HG03469 (cell line): Measurements from ENCODE around the gene OR4C46.
"Not testable (repeated sequence)": the region's sequence is repeated elsewhere in the genome, so short reads cannot be mapped to it uniquely, and the experiment has no call there.

ENCODE experiments used
- ATAC-seq: cut with Tn5 transposase; IDR thresholded peaks from one replicate; pipeline ENCODE4 v1.9.1; 2021; ENCODE audit warnings: mild to moderate bottlenecking, moderate library complexity, moderate number of reproducible peaks; ENCODE audit not compliant: unreplicated experiment

Gene OR4C46

DNA sequence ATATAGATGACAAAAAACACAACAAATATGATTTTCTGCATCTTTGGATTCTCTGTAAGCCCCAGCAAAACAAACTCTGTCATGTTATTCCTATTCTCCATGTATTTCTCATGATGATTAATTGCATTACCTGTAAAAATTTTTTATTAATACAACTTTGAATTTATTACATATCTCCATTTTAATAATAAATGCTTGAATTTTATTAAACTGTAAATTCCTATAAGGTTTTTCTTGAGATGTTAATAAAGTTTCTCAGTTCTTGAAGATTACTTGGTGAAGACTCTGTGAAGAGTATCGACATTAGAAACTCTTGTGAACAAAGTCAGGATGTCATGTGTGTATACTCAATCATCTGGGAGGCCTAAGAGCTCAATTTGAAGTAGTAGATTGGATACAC is at the start of gene OR4C46:
TSS of gene OR4C46 (minus strand) at position 101 of the 400 bp plus-strand sequence. CDS start at position 101, 0 bp downstream.
- no peak for ATAC-seq

DNA sequence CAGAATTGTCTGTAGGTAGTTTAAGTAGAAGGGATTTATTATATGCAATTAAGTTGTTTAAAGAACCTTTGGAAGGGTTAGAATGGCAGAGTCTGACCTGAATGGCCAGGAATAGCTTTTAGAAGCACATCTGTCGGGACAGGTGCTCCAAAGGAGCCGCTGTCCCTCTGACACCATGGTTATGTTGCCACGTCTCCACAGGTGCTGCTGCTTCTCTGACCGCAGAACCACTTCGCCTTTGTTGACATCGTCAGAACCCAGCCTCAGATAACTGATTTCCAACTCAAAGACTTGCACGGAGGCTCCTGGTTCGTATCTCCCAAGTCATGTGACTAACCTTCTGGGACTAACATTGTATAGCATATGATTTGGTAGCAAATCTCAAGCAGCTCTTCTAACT is 41.8 kb upstream of the OR4C46 start:
- ATAC-seq: not testable (repeated sequence)

DNA sequence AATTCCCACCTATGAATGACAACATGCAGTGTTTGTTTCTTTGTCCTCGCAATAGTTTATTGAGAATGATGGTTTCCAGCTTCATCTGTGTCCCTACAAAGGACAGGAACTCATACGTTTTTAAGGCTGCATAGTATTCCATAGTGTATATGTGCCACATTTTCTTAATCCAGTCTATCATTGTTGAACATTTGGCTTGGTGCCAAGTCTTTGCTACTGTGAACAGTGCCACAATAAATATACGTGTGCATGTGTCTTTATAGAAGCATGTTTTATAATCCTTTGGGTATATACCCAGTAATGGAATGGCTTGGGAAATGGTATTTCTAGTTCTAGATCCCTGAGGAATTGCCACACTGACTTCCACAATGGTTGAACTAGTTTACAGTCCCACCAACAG is 42.4 kb downstream of the OR4C46 start:
- ATAC-seq: not testable (repeated sequence)

DNA sequence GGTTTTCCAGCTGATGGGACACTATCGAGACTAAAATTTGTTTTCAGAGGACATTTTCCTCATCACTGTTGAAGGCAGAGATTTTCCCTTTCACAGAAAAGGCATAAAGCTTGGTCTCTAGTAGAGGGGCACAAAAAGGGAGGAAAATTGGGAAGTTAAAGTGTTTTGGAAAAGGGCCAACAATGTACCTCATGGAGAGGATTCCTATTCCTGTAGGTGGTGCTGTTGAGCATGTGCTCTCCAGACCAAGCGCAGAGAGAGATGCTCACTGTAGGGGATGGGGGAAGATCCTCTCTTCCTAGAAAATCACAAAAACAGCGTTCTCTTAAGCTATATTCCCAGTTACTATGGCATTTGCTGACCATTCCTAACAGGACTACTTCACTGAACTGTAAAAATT is 44.9 kb downstream of the OR4C46 start:
- ATAC-seq: no peak

DNA sequence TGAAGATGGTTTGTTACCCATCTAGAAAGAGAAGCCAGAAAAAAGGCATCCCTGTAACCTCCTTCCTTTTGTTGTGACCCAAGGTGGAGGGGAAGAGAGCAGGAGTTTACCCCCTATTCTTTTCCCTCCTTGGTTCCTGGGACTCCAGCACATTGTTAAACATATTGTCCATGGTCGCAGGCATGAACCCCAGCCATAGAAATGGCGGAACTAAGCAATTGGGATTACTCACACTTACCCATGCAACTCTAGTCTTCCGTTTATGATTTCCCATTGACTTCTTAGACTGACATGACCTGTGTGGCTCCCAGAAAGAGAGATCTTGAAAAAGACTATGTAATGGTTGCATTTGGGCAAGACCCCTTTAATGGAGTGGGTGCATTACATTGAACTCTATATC is 45.4 kb downstream of the OR4C46 start:
- no peak for ATAC-seq
